Right lobe of liver (tissue), 6 donors: Measurements from ENCODE around the gene SLC6A19. TPM values are rescaled to one million over a fixed set of nuclear protein-coding genes. Genes with fewer than 3 reads are reported as not detected.

Experiments used
- ATAC-seq, 4 donors: fragments of 200-7000 bp; cut with Tn5 transposase; one replicate each; pipeline ENCODE4 v1.9.1; 2020; ENCODE audit warnings: mild to moderate bottlenecking in 4 of 4, moderate library complexity in 4 of 4
- DNase-seq, 3 donors: peaks; one replicate each; pipeline ENCODE4 v3.0.0-alpha.2; 2020
- H3K27ac ChIP-seq, 3 donors: fragments of 200-600 bp; one replicate each; pipeline ENCODE4 v1.8.0; 2022
- H3K27me3 ChIP-seq, 2 donors: fragments of 200-600 bp; one replicate each; pipeline ENCODE4 v1.8.0; 2022
- H3K36me3 ChIP-seq, 4 donors: fragments of 200-600 bp; sonication (generic) in 1 of 4; one replicate each; pipeline versions ENCODE4 v1.5.1 to v1.8.0; 2017 to 2022; ENCODE audit warnings: control low read depth in 1 of 4
- H3K4me1 ChIP-seq, 4 donors: fragments of 200-600 bp; sonication (generic) in 1 of 4; one replicate each; pipeline versions ENCODE4 v1.5.1 to v1.8.0; 2017 to 2022; ENCODE audit warnings: control low read depth in 1 of 4
- H3K4me3 ChIP-seq, 3 donors: fragments of 200-600 bp; one replicate each; pipeline ENCODE4 v1.8.0; 2022
- H3K9me3 ChIP-seq, 4 donors: fragments of 200-600 bp; sonication (generic) in 1 of 4; one replicate each; pipeline versions ENCODE4 v1.5.1 to v1.8.0; 2017 to 2022; ENCODE audit warnings: control low read depth in 1 of 4
- POLR2A ChIP-seq: fragments of 450-650 bp; IDR thresholded peaks from one replicate; pipeline ENCODE4 v1.6.1; 2017; ENCODE audit warnings: antibody characterized with exemption, mild to moderate bottlenecking
- WGBS: methylation state at CpG from one replicate; pipeline ENCODE4 v1.1.6; 2018; ENCODE audit warnings: low coverage, low lambda C conversion rate; ENCODE audit not compliant: insufficient coverage; ENCODE audit errors: missing lambda C conversion rate; 5-methylcytosine and 5-hydroxymethylcytosine counted together
- intact Hi-C, 2 donors: fragments of 100-400 bp; cut with DNase I; formaldehyde crosslinking; loops; one replicate each; pipeline versions ENCODE4 v1.11.2 to v1.14.1; 2022
- total RNA-seq, 6 experiments: library from RNA; depleted of rRNA in 2 of 6; stranded (reverse); fragments of >200 nt in 2 of 6; fragmentation: NEBNext Ultra II Directional in 3 of 6; extraction: Animal tissue kit (Norgen Biotek cat#: 25700) in 3 of 6; gene quantifications; one replicate each; pipeline versions ENCODE4 v1.1.0 to v1.2.4, GENCODE V29; 2016 to 2023
- TF ChIP-seq, protein P1 (sequence below), 4 donors: fragments of 200-600 bp in 3 of 4; fragments of 450-650 bp in 1 of 4; IDR thresholded peaks; one replicate each; pipeline versions ENCODE4 v1.5.1 to v1.8.0; 2016 to 2022; ENCODE audit warnings: antibody characterized with exemption in 4 of 4, mild to moderate bottlenecking in 2 of 4
- donor health status: DM: no; HTN: yes; CAD: no.
- donor health status: DM: no; HTN: no; CAD: no.
- donor health status: DM: no; HTN: no; CAD: no.
- donor health status: DM: no; HTN: yes; CAD: no.
- donor health status: DM: no; HTN: yes; CAD: no.

The SLC6A19 gene
- total RNA-seq, 6 experiments from 2014 or later, result 0.12 to 0.93 (median 0.41) TPM

DNA sequence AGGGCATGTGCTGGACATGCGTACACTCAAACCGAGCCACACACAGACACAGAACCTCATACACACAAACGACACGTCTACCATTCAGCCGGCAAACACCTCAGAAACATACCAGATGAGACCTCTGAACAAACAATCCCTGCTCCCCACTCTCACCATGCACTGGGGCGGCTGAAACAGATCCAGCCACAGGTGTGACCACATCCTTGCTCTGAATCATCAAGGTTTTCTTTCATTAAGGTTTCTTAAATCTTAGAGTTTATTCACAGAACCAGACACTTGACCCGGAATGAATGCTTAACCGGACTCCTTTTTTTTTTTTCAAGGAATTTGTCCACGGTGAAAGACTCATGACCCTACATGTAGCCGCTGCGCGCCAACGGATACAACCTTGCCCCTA, 67.3 kb downstream of the SLC6A19 start:
- 81% methylated on average over 9 of the region's 13 CpGs for WGBS
- intact Hi-C loops, result no loop called here
- DNase-seq (no peak), ATAC-seq (no peak)
- TF ChIP-seq, protein P1, sequence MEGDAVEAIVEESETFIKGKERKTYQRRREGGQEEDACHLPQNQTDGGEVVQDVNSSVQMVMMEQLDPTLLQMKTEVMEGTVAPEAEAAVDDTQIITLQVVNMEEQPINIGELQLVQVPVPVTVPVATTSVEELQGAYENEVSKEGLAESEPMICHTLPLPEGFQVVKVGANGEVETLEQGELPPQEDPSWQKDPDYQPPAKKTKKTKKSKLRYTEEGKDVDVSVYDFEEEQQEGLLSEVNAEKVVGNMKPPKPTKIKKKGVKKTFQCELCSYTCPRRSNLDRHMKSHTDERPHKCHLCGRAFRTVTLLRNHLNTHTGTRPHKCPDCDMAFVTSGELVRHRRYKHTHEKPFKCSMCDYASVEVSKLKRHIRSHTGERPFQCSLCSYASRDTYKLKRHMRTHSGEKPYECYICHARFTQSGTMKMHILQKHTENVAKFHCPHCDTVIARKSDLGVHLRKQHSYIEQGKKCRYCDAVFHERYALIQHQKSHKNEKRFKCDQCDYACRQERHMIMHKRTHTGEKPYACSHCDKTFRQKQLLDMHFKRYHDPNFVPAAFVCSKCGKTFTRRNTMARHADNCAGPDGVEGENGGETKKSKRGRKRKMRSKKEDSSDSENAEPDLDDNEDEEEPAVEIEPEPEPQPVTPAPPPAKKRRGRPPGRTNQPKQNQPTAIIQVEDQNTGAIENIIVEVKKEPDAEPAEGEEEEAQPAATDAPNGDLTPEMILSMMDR (IDR thresholded peaks at IDR 0.05), result no peak
- no peak for TF ChIP-seq POLR2A
- H3K27me3 ChIP-seq, result no peaks in the 10 kb centered on the region
- no peaks in the 10 kb centered on the region for H3K36me3 ChIP-seq
- no peaks in the 10 kb centered on the region for H3K9me3 ChIP-seq
- H3K4me1 ChIP-seq, result no peaks in the 10 kb centered on the region
- no peak overlapping the region for H3K4me3 ChIP-seq
- H3K27ac ChIP-seq, result no peak overlapping the region

DNA sequence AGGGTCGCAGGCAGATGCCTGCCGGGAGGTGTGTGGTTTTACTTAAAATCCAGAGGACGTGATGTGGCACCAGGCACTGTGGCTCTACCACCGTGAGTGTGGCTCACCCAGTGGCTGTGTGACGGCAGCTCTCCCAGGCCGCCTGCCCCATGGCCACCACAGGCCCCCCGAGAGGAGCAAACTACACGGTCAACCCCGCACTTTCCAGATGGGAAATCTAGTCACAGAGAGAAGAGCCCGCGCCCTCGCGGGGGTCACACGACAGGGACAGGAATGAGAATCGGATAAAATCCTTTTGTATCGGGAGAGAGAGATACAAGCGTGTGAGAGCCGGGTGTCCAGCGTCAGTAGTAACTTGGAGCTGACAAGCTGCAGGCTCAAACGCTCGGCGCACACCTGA, 69.0 kb downstream of the SLC6A19 start:
- WGBS, result 95% methylated on average over 18 of the region's 22 CpGs
- no peak for DNase-seq

DNA sequence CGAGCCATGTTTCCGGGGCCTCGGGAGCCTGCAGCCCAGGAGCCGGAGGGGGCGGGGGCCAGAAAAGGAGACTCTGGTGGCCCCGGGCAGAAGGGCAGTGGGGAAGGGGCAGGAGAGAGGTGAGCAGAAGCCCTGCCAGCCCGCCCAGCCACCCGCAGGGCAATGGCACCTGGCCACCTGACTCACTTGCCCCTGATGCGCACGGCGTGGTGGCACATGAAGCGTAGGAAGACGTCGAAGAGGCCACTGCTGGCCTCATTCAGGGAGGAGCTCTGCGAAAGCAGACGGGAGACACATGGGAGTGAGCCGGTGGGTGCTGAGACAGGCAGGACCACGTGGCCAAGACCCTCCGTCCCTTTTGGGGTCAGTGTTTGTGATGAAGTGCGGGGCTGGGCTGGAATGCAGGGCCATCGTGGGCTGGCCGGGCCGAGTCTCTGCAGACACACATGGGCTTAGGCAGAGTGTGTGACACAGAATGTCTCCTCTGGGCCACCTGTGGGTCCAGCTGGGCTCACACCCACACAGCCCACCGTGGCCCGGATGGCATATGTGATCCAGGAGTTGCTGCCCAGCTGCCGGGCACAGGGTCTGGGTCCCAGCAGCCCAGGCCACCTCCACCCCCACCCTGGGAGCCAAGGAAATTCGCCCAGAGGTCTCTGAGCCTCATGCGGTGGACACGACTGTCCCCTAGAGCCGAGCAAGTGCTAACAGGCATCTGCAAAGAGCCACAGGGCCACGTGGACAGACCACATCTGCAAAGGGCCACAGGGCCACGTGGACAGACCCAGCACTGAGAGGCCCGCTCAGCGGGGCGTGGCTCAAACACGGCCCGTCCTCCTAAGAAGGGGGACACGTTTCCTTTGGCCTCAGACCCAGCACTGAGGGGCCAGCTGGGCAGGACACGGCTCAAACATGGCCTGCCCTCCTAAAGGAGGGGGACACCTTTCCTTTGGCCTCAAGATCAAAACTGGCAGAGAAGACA, 69.8 kb downstream of the SLC6A19 start:
- WGBS, result 72% methylated on average over 5 of the region's 39 CpGs
- TF ChIP-seq POLR2A, result no peak
- TF ChIP-seq, protein P1 (IDR thresholded peaks at IDR 0.05), result no peak
- intact Hi-C loops, result no loop called here
- Histone ChIP-seq H3K4me3 (no peak overlapping the region), H3K4me1 (no peaks in the 10 kb centered on the region), H3K9me3 (no peaks in the 10 kb centered on the region), H3K27ac (no peak overlapping the region), H3K36me3 (no peaks in the 10 kb centered on the region), H3K27me3 (no peaks in the 10 kb centered on the region)
- ATAC-seq, result peak in 1 of 4 donors; percentile 30
- no peak for DNase-seq

More for the DNA sequence above, 69.0 kb downstream of the SLC6A19 start:
- H3K9me3 ChIP-seq, result no peaks in the 10 kb centered on the region
- H3K4me3 ChIP-seq, result no peak overlapping the region
- no peak overlapping the region for H3K27ac ChIP-seq
- no peaks in the 10 kb centered on the region for H3K36me3 ChIP-seq
- ATAC-seq, result no peak
- H3K4me1 ChIP-seq, result no peaks in the 10 kb centered on the region
- TF ChIP-seq, protein P1 (IDR thresholded peaks at IDR 0.05), result no peak
- TF ChIP-seq POLR2A, result no peak
- H3K27me3 ChIP-seq, result no peaks in the 10 kb centered on the region
- intact Hi-C loops, result no loop called here

DNA sequence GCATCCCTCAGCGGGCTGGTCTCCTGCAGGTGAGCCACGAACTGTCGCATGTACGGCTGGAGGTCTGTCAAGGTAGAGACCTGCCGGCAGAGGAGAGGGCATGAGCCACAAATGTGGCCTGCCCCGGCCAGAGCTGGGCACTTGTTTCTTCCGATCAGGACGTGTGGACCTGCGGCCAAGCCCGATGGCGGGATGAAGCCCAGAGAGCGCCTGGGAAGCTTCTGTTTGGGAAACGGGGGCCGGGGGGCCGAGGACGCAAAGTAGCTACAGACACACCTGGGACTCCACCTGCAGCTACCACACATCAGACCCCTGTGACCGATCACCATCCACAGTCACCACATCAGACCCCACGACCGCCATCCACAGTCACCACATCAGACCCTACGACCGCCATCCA, 70.8 kb downstream of the SLC6A19 start:
- TF ChIP-seq POLR2A, result no peak
- TF ChIP-seq, protein P1 (IDR thresholded peaks at IDR 0.05), result no peak
- Histone ChIP-seq H3K9me3 (no peaks in the 10 kb centered on the region), H3K4me1 (no peaks in the 10 kb centered on the region), H3K4me3 (no peak overlapping the region), H3K27me3 (no peaks in the 10 kb centered on the region), H3K27ac (no peak overlapping the region), H3K36me3 (no peaks in the 10 kb centered on the region)
- DNase-seq (no peak), ATAC-seq (no peak)
- no CpG with 5 or more reads among the region's 21 CpGs for WGBS
- intact Hi-C loops, result no loop called here
